Neuron (in vitro differentiated cells): Measurements from ENCODE around the gene PIGM.

ENCODE experiments used
- H2AFZ ChIP-seq: one replicate; pipeline ENCODE4 v1.6.1; 2013; ENCODE audit warnings: low read depth, mild to moderate bottlenecking, inconsistent platforms, low read length, moderate library complexity
- H3K27me3 ChIP-seq: one replicate; pipeline ENCODE4 v1.6.1; 2013; ENCODE audit warnings: low read length; ENCODE audit not compliant: insufficient read depth
- H3K36me3 ChIP-seq: one replicate; pipeline ENCODE4 v1.6.1; 2013; ENCODE audit warnings: low read length; ENCODE audit not compliant: insufficient read depth
- H3K4me1 ChIP-seq: one replicate; pipeline ENCODE4 v1.6.1; 2013; ENCODE audit warnings: low read length; ENCODE audit not compliant: insufficient read depth
- H3K4me3 ChIP-seq: 2 replicates; pipeline ENCODE4 v1.5.1; 2013; ENCODE audit warnings: mild to moderate bottlenecking, low read length, moderate library complexity
- H3K9me3 ChIP-seq: one replicate; pipeline ENCODE4 v1.6.1; 2013; ENCODE audit warnings: low read length

Gene PIGM

GRCh38 chr1:159987186-159987585, 44.6 kb downstream of the PIGM start:
- H3K27me3 ChIP-seq = peaks cover 17% of the 10 kb centered on the region
- H3K36me3 ChIP-seq = no peaks in the 10 kb centered on the region
- no peaks in the 10 kb centered on the region for H3K9me3 ChIP-seq
- no peaks in the 10 kb centered on the region for H3K4me1 ChIP-seq
- H3K4me3 ChIP-seq = no peak overlapping the region
- no peak overlapping the region for H2AFZ ChIP-seq

- no peak overlapping the region for H3K4me3 ChIP-seq
- H2AFZ ChIP-seq = no peak overlapping the region
- H3K4me1 ChIP-seq = no peaks in the 10 kb centered on the region
- no peaks in the 10 kb centered on the region for H3K9me3 ChIP-seq
- peaks cover 16% of the 10 kb centered on the region for H3K27me3 ChIP-seq
- H3K36me3 ChIP-seq = no peaks in the 10 kb centered on the region
Observed at GRCh38 chr1:159986531-159986930, 45.3 kb downstream of the PIGM start.

GRCh38 chr1:159986093-159986492, 45.7 kb downstream of the PIGM start:
- Histone ChIP-seq H2AFZ (no peak overlapping the region), H3K27me3 (peaks cover 13% of the 10 kb centered on the region), H3K9me3 (no peaks in the 10 kb centered on the region), H3K4me3 (no peak overlapping the region), H3K4me1 (no peaks in the 10 kb centered on the region), H3K36me3 (no peaks in the 10 kb centered on the region)

GRCh38 chr1:159985473-159985872, 46.3 kb downstream of the PIGM start:
- no peak overlapping the region for H3K4me3 ChIP-seq
- H3K27me3 ChIP-seq = peaks cover 13% of the 10 kb centered on the region
- H2AFZ ChIP-seq = no peak overlapping the region
- H3K4me1 ChIP-seq = no peaks in the 10 kb centered on the region
- no peaks in the 10 kb centered on the region for H3K36me3 ChIP-seq
- H3K9me3 ChIP-seq = no peaks in the 10 kb centered on the region

- H3K4me1 ChIP-seq = no peaks in the 10 kb centered on the region
- H3K4me3 ChIP-seq = no peak overlapping the region
- peaks cover 14% of the 10 kb centered on the region for H3K27me3 ChIP-seq
- H3K36me3 ChIP-seq = no peaks in the 10 kb centered on the region
- H2AFZ ChIP-seq = no peak overlapping the region
- no peaks in the 10 kb centered on the region for H3K9me3 ChIP-seq
Observed at GRCh38 chr1:159983681-159984080, 48.1 kb downstream of the PIGM start.

GRCh38 chr1:159982280-159982679, 49.5 kb downstream of the PIGM start:
- no peak overlapping the region for H2AFZ ChIP-seq
- H3K4me1 ChIP-seq = no peaks in the 10 kb centered on the region
- peaks cover 24% of the 10 kb centered on the region for H3K27me3 ChIP-seq
- H3K4me3 ChIP-seq = no peak overlapping the region
- no peaks in the 10 kb centered on the region for H3K9me3 ChIP-seq
- H3K36me3 ChIP-seq = no peaks in the 10 kb centered on the region

- no peak overlapping the region for H2AFZ ChIP-seq
- peaks cover 27% of the 10 kb centered on the region for H3K27me3 ChIP-seq
- H3K9me3 ChIP-seq = no peaks in the 10 kb centered on the region
- no peaks in the 10 kb centered on the region for H3K4me1 ChIP-seq
- H3K36me3 ChIP-seq = no peaks in the 10 kb centered on the region
- H3K4me3 ChIP-seq = no peak overlapping the region
Observed at GRCh38 chr1:159981351-159982055, 50.3 kb downstream of the PIGM start.

GRCh38 chr1:159980786-159981185, 51.0 kb downstream of the PIGM start:
- Histone ChIP-seq H3K27me3 (peaks cover 25% of the 10 kb centered on the region), H2AFZ (no peak overlapping the region), H3K4me1 (no peaks in the 10 kb centered on the region), H3K9me3 (no peaks in the 10 kb centered on the region), H3K36me3 (no peaks in the 10 kb centered on the region), H3K4me3 (no peak overlapping the region)

GRCh38 chr1:159980076-159980475, 51.7 kb downstream of the PIGM start:
- peaks cover 24% of the 10 kb centered on the region for H3K27me3 ChIP-seq

GRCh38 chr1:159979257-159979656, 52.5 kb downstream of the PIGM start:
- Histone ChIP-seq H3K4me3 (no peak overlapping the region), H3K36me3 (no peaks in the 10 kb centered on the region), H3K4me1 (no peaks in the 10 kb centered on the region), H3K27me3 (peaks cover 30% of the 10 kb centered on the region), H2AFZ (no peak overlapping the region), H3K9me3 (no peaks in the 10 kb centered on the region)

More at GRCh38 chr1:159980076-159980475, 51.7 kb downstream of the PIGM start:
- Histone ChIP-seq H3K4me1 (no peaks in the 10 kb centered on the region), H2AFZ (no peak overlapping the region), H3K4me3 (no peak overlapping the region), H3K36me3 (no peaks in the 10 kb centered on the region), H3K9me3 (no peaks in the 10 kb centered on the region)

- Histone ChIP-seq H3K9me3 (no peaks in the 10 kb centered on the region), H2AFZ (no peak overlapping the region), H3K36me3 (no peaks in the 10 kb centered on the region), H3K27me3 (peaks cover 31% of the 10 kb centered on the region), H3K4me1 (no peaks in the 10 kb centered on the region), H3K4me3 (no peak overlapping the region)
Observed at GRCh38 chr1:159978107-159978398, 53.7 kb downstream of the PIGM start.

- Histone ChIP-seq H3K36me3 (no peaks in the 10 kb centered on the region), H3K9me3 (no peaks in the 10 kb centered on the region), H2AFZ (no peak overlapping the region), H3K4me3 (no peak overlapping the region), H3K4me1 (no peaks in the 10 kb centered on the region), H3K27me3 (peaks cover 31% of the 10 kb centered on the region)
Observed at GRCh38 chr1:159977364-159978106, 54.3 kb downstream of the PIGM start.
